ENCODE measurements around the gene VARS2. TPM values are rescaled to one million over a fixed set of nuclear protein-coding genes. Genes with fewer than 3 reads are reported as not detected.

The VARS2 gene
- total and polyA plus RNA-seq, 4 donors: 9.4 to 23.3 (median 16.3) TPM

DNA sequence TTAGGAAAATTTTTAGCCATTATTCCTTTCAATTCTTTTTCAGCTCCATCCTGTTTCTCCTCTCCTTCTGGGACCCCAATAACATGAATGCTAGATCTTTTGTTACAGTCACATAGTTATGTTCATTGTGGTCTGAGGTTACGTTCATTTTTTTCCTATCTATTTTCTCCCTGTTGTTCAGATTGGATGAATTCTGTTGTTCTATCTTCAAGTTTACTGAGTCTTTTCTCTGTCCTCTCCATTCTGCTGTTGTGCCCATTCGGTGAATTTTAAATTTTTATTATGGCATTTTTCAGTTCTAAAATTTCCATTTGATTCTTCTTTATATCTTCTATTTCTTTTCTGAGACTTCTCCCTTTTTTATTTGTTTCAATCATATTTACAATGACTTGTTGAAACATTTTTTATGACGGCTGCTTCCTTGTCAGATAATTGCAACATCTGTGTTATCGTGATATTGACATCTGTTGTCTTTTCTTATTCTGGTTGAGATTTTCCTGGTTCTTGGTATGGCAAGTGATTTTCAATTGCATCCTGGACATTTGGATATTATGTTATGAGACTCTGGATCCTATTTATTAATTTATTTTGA is 42.4 kb upstream of the VARS2 start:
- TF ChIP-seq YY1 (IDR thresholded peaks at IDR 0.05) (no peak), SP1 (IDR thresholded peaks at IDR 0.05) (no peak), RAD21 (IDR thresholded peaks at IDR 0.05) (no peak), GABPA (IDR thresholded peaks at IDR 0.05 in 1 of 2, conservative IDR thresholded peaks at IDR 0.05 in 1 of 2) (no peak), EGR1 (IDR thresholded peaks at IDR 0.05; ENCODE audit: low read depth in 2 of 2) (no peak), HNF4G (IDR thresholded peaks at IDR 0.05) (no peak), NR2F2 (IDR thresholded peaks at IDR 0.05) (no peak), RXRA (IDR thresholded peaks at IDR 0.05) (no peak), JUND (IDR thresholded peaks at IDR 0.05) (no peak), HNF4A (conservative IDR thresholded peaks at IDR 0.05) (no peak), FOXA2 (IDR thresholded peaks at IDR 0.05) (no peak)
- TF ChIP-seq, protein P1, sequence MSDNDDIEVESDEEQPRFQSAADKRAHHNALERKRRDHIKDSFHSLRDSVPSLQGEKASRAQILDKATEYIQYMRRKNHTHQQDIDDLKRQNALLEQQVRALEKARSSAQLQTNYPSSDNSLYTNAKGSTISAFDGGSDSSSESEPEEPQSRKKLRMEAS (IDR thresholded peaks at IDR 0.05): no peak
- no peak overlapping the region for H3K27ac ChIP-seq (ENCODE audit: low read depth in 1 of 2, low read length in 2 of 2)
- H3K36me3 ChIP-seq (ENCODE audit: control insufficient read depth in 4 of 4, insufficient read depth in 3 of 4, low read depth in 1 of 4, low read length in 3 of 4): no peaks in the 10 kb centered on the region
- no peak overlapping the region for H3K9ac ChIP-seq (ENCODE audit: low read depth in 1 of 2, low read length in 2 of 2)
- H3K27me3 ChIP-seq (ENCODE audit: control insufficient read depth in 4 of 4, insufficient read depth in 4 of 4, low read length in 3 of 4): no peaks in the 10 kb centered on the region
- H3K9me3 ChIP-seq (ENCODE audit: control insufficient read depth in 4 of 4, low read length in 3 of 4): no peaks in the 10 kb centered on the region
- no peak overlapping the region for H3K4me3 ChIP-seq (ENCODE audit: low read depth in 1 of 3, low read length in 3 of 3)
- H3K4me1 ChIP-seq (ENCODE audit: control insufficient read depth in 4 of 4, insufficient read depth in 4 of 4, low read length in 3 of 4): no peaks in the 10 kb centered on the region
- DNase-seq (ENCODE audit: low spot score): no peak
- 91% methylated on average over 4 of the region's 4 CpGs for WGBS

DNA sequence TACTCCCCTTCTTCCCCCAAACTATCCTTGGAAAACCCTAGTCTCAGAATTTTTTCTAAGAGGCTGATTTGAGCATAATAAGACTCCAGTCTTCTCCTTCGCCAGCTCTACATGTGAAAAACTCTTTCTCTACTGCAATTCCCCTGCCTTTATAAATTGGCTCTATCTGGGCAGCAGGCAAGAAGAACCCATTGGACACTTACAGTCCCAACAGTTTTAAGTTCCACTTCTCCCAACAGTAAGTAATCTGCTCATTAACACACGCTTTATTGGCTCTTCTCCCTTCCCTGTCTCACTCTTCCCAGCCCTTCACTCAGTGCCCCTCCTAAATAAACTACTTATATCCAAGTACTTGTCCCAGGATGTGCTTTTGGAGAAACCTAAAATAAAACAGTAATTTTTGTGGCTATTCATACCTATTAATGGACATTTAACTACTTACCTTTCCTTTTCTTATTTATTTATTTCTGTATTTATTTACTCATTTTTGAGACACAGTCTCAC is 40.8 kb upstream of the VARS2 start:
- H3K27me3 ChIP-seq (ENCODE audit: control insufficient read depth in 4 of 4, insufficient read depth in 4 of 4, low read length in 3 of 4): no peaks in the 10 kb centered on the region
- WGBS: 98% methylated on average over 2 of the region's 2 CpGs
- no peaks in the 10 kb centered on the region for H3K36me3 ChIP-seq (ENCODE audit: control insufficient read depth in 4 of 4, insufficient read depth in 3 of 4, low read depth in 1 of 4, low read length in 3 of 4)

More for the DNA sequence above, 40.8 kb upstream of the VARS2 start:
- Histone ChIP-seq H3K4me1 (ENCODE audit: control insufficient read depth in 4 of 4, insufficient read depth in 4 of 4, low read length in 3 of 4) (peaks cover 0 to 10% (median 1%) of the 10 kb centered on the region in 4 donors), H3K9me3 (ENCODE audit: control insufficient read depth in 4 of 4, low read length in 3 of 4) (no peaks in the 10 kb centered on the region), H3K9ac (ENCODE audit: low read depth in 1 of 2, low read length in 2 of 2) (no peak overlapping the region), H3K4me3 (ENCODE audit: low read depth in 1 of 3, low read length in 3 of 3) (no peak overlapping the region), H3K27ac (ENCODE audit: low read depth in 1 of 2, low read length in 2 of 2) (no peak overlapping the region)
- TF ChIP-seq SP1 (IDR thresholded peaks at IDR 0.05) (no peak), NR2F2 (IDR thresholded peaks at IDR 0.05) (no peak), YY1 (IDR thresholded peaks at IDR 0.05) (no peak), ZBTB33 (IDR thresholded peaks at IDR 0.05) (no peak), REST (IDR thresholded peaks at IDR 0.05) (no peak), HNF4A (conservative IDR thresholded peaks at IDR 0.05) (no peak), JUND (IDR thresholded peaks at IDR 0.05) (no peak), CTCF (IDR thresholded peaks at IDR 0.05; ENCODE audit: low read depth, low read length, missing input control) (no peak), HNF4G (IDR thresholded peaks at IDR 0.05) (no peak), TAF1 (conservative IDR thresholded peaks at IDR 0.05) (no peak), GABPA (IDR thresholded peaks at IDR 0.05 in 1 of 2, conservative IDR thresholded peaks at IDR 0.05 in 1 of 2) (no peak), FOXA1 (IDR thresholded peaks at IDR 0.05) (no peak), RXRA (IDR thresholded peaks at IDR 0.05) (no peak), EGR1 (IDR thresholded peaks at IDR 0.05; ENCODE audit: low read depth in 2 of 2) (no peak), RAD21 (IDR thresholded peaks at IDR 0.05) (no peak), FOXA2 (IDR thresholded peaks at IDR 0.05) (no peak)
- TF ChIP-seq, protein P1 (IDR thresholded peaks at IDR 0.05): no peak
- TF ChIP-seq, protein P2, sequence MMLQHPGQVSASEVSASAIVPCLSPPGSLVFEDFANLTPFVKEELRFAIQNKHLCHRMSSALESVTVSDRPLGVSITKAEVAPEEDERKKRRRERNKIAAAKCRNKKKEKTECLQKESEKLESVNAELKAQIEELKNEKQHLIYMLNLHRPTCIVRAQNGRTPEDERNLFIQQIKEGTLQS (IDR thresholded peaks at IDR 0.05): no peak
- DNase-seq (ENCODE audit: low spot score): no peak
